ENCODE results near the gene RAB5IF. TPM values are rescaled to one million over a fixed set of nuclear protein-coding genes. Genes with fewer than 3 reads are reported as not detected.

RAB5IF gene
- total RNA-seq, 6 donors from 2014 or later, result 57.6 to 124 (median 80.3) TPM

DNA sequence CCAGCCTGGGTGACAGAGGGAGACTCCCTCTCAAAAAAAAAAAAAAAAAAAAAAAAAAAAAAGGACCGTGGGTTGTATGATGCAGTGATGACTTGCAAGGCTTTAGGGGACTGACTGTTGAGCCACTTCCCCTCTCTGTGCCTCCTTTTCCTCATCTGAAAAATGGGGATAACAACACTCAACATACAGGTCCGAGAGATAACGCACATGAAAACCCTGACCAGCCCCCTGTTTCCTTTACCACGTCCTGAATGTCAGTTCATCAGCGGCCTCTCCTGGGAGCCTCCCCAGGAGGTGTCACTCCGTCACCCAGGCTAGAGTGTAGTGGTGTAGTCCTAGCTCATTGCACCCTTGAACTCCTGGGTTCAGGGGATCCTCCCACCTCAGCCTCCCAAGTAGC lies 36.6 kb downstream of the RAB5IF start:
- WGBS, 2 donors, result 76 to 77% methylated on average over 6 of the region's 6 CpGs
- TF ChIP-seq POLR2A (IDR thresholded peaks at IDR 0.05), result no peak
- no peak for TF ChIP-seq POLR2AphosphoS5 (IDR thresholded peaks at IDR 0.05)
- TF ChIP-seq, protein P1, sequence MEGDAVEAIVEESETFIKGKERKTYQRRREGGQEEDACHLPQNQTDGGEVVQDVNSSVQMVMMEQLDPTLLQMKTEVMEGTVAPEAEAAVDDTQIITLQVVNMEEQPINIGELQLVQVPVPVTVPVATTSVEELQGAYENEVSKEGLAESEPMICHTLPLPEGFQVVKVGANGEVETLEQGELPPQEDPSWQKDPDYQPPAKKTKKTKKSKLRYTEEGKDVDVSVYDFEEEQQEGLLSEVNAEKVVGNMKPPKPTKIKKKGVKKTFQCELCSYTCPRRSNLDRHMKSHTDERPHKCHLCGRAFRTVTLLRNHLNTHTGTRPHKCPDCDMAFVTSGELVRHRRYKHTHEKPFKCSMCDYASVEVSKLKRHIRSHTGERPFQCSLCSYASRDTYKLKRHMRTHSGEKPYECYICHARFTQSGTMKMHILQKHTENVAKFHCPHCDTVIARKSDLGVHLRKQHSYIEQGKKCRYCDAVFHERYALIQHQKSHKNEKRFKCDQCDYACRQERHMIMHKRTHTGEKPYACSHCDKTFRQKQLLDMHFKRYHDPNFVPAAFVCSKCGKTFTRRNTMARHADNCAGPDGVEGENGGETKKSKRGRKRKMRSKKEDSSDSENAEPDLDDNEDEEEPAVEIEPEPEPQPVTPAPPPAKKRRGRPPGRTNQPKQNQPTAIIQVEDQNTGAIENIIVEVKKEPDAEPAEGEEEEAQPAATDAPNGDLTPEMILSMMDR (IDR thresholded peaks at IDR 0.05), result no peak
- TF ChIP-seq EP300 (IDR thresholded peaks at IDR 0.05), result no peak
- DNase-seq, result no peak
- Histone ChIP-seq H3K9me3 (no peaks in the 10 kb centered on the region), H3K4me1 (no peaks in the 10 kb centered on the region), H3K4me3 (no peak overlapping the region), H3K36me3 (no peaks in the 10 kb centered on the region), H3K27me3 (no peaks in the 10 kb centered on the region), H3K27ac (no peak overlapping the region)
- ATAC-seq (ENCODE audit: low FRiP score in 2 of 2), result no peak

DNA sequence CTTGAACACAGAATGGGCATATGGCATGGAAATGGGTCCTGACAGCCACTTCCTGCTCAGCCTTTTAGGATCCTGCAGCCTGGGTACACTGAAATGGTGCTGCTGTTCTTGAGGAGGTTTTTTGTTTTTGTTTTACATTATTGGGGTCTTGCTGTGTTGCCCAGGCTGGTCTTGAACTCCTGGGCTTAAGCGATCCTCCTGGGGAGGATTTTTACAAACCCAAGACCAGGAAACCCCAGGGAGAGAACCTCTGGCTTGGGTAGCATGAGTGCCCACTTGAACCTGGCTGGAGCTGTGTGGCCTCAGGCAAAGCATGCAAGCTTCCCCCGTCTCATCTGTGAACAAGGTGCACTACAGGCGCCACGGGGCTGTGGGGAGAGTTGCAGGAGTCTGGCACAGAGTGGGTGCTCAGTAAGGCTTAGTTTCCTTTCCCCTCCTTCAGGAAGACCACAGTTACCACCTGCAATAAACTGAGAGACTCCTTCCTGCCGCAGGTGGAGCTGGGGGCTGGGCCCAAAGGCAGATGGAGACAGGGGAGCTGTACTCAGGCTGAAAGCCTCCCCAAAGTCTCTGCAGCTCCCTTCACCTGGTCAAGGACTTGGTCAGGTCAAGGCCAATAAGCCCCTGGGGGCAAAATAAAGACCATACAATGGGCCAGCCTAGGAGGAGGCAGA lies 38.6 kb downstream of the RAB5IF start:
- Histone ChIP-seq H3K4me3 (peak overlapping the region in 3 of 4 donors; percentile 7 to 26 (median 16)), H3K4me1 (no peaks in the 10 kb centered on the region), H3K27me3 (no peaks in the 10 kb centered on the region), H3K27ac (no peak overlapping the region), H3K36me3 (no peaks in the 10 kb centered on the region), H3K9me3 (no peaks in the 10 kb centered on the region)
- TF ChIP-seq EP300 (IDR thresholded peaks at IDR 0.05) (no peak), POLR2A (IDR thresholded peaks at IDR 0.05) (peak in 1 of 4 donors; percentile 19)
- TF ChIP-seq, protein P1 (IDR thresholded peaks at IDR 0.05), result no peak
- DNase-seq (peak in 1 of 2 donors; percentile 26), ATAC-seq (ENCODE audit: low FRiP score in 2 of 2) (peak in 1 of 2 donors; percentile 16)
- WGBS, 2 donors, result 56 to 83% methylated on average over 1 to 5 of the region's 5 CpGs

DNA sequence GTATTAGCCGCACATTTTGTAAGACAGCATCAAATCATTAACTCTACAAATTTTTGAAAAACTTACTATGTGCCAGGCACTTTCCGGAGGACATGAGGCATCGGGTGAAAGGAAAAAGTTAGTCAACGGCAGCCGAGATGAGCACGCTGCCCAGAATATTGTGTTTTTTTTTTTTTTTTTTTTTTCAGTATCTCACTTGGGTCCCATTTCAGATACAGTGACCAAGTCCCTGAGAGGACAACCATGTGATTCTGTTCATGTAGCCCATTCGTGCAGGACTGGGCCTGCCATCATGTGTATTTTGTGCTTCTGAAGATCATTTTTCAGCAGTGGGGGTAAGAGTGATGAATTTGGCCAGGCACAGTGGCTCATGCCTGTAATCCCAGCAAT lies 39.1 kb downstream of the RAB5IF start:
- Histone ChIP-seq H3K27me3 (no peaks in the 10 kb centered on the region), H3K27ac (peak overlapping the region in 2 of 4 donors; percentile 56 to 60), H3K36me3 (no peaks in the 10 kb centered on the region), H3K9me3 (no peaks in the 10 kb centered on the region), H3K4me3 (peak overlapping the region in 3 of 4 donors; percentile 7 to 26 (median 16)), H3K4me1 (no peaks in the 10 kb centered on the region)
- WGBS, 2 donors, result 72 to 85% methylated on average over 7 of the region's 7 CpGs
- TF ChIP-seq POLR2AphosphoS5 (IDR thresholded peaks at IDR 0.05) (no peak), POLR2A (IDR thresholded peaks at IDR 0.05) (no peak), EP300 (IDR thresholded peaks at IDR 0.05) (no peak)
- TF ChIP-seq, protein P1 (IDR thresholded peaks at IDR 0.05), result no peak
- no peak for ATAC-seq (ENCODE audit: low FRiP score in 2 of 2)
- DNase-seq, result no peak

DNA sequence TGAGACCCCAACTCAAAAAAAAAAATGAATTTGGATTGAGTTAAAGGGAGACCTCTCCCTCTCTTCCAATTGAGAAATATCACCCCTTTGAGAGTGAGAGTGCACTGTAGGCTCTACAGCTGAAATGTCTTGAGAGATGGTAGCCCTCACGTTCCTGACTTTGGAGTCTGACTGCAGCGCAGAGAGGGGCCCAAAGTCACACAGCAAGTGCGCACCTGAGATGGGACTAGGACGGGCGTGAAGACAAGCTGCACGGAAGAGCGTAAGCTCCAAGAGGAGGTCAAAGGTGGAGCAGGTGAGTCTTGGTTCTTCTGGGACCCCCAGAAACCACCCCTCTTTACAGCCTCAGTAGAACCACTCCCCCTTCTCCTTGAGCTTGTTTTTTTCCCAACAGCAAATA lies 39.8 kb downstream of the RAB5IF start:
- H3K27me3 ChIP-seq, result no peaks in the 10 kb centered on the region
- peak overlapping the region in 3 of 4 donors; percentile 27 to 60 (median 56) for H3K27ac ChIP-seq
- ATAC-seq (ENCODE audit: low FRiP score in 2 of 2), result no peak
- H3K4me3 ChIP-seq, result peak overlapping the region in 3 of 4 donors; percentile 16 to 26 (median 16)
- 69 to 95% methylated on average over 7 of the region's 7 CpGs for WGBS, 2 donors
- no peak for DNase-seq
- no peaks in the 10 kb centered on the region for H3K4me1 ChIP-seq
- TF ChIP-seq POLR2A (IDR thresholded peaks at IDR 0.05) (no peak), EP300 (IDR thresholded peaks at IDR 0.05) (no peak), POLR2AphosphoS5 (IDR thresholded peaks at IDR 0.05) (no peak)
- TF ChIP-seq, protein P1 (IDR thresholded peaks at IDR 0.05), result no peak
- no peaks in the 10 kb centered on the region for H3K36me3 ChIP-seq
- no peaks in the 10 kb centered on the region for H3K9me3 ChIP-seq

DNA sequence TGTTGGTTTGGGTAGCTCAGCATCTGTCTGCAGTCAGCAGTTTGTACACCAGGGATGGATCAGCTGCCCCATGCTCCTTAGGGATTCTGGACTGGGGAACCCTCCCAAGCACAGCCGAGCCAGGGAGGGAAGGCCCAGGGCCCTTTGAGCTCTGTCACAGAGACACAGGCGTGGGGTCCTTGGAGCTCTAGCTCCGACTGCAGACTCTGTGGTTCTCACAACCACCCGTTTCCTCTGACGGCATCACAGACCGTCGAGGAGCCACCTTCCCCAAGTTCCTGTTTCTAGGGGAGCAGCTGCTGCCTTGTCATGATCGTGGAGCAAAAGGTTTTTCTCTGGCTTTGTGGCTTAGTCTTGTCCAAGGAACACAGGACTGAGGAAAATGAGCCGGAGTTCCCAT lies 40.4 kb downstream of the RAB5IF start, which contains the start of gene SLA2:
Gene SLA2, minus strand, starts transcription at position 199 of the 400 bp plus-strand sequence. CDS start 4,861 bp downstream, outside the sequence.
- TF ChIP-seq, protein P1 (IDR thresholded peaks at IDR 0.05), result no peak
- TF ChIP-seq EP300 (IDR thresholded peaks at IDR 0.05) (no peak), POLR2A (IDR thresholded peaks at IDR 0.05) (peak in 1 of 4 donors; percentile 50), POLR2AphosphoS5 (IDR thresholded peaks at IDR 0.05) (peak in 1 of 2 donors; percentile 55)
- peak within 1 kb of the TSS in 3 of 4 donors; percentile 16 to 26 (median 16) for H3K4me3 ChIP-seq
- ATAC-seq (ENCODE audit: low FRiP score in 2 of 2) (peak; percentile 54 to 64), DNase-seq (peak in 1 of 2 donors; percentile 63)
- no peaks in the 10 kb centered on the region for H3K27me3 ChIP-seq
- no peaks in the 10 kb centered on the region for H3K36me3 ChIP-seq
- H3K9me3 ChIP-seq, result no peaks in the 10 kb centered on the region
- no peaks in the 10 kb centered on the region for H3K4me1 ChIP-seq
- 21 to 52% methylated on average over 6 to 8 of the region's 9 CpGs for WGBS, 2 donors
- H3K27ac ChIP-seq, result peak within 1 kb of the TSS in 3 of 4 donors; percentile 27 to 60 (median 56)
